GM10266 (cell line): ENCODE data around the gene PCGF6.
"Not testable (repeated sequence)": the region's sequence is repeated elsewhere in the genome, so short reads cannot be mapped to it uniquely, and the experiment has no call there.

Experiments
- DNase-seq: peaks from one replicate; pipeline ENCODE4 v3.0.0; 2012; ENCODE audit errors: extremely low spot score
- TF ChIP-seq, protein P1 (sequence below): IDR thresholded peaks from 2 replicates; pipeline ENCODE4 v1.5.1; 2012; ENCODE audit warnings: mild to moderate bottlenecking, low read depth; ENCODE audit not compliant: control insufficient read depth, insufficient read depth; ENCODE audit errors: missing control alignments

The PCGF6 gene

DNA sequence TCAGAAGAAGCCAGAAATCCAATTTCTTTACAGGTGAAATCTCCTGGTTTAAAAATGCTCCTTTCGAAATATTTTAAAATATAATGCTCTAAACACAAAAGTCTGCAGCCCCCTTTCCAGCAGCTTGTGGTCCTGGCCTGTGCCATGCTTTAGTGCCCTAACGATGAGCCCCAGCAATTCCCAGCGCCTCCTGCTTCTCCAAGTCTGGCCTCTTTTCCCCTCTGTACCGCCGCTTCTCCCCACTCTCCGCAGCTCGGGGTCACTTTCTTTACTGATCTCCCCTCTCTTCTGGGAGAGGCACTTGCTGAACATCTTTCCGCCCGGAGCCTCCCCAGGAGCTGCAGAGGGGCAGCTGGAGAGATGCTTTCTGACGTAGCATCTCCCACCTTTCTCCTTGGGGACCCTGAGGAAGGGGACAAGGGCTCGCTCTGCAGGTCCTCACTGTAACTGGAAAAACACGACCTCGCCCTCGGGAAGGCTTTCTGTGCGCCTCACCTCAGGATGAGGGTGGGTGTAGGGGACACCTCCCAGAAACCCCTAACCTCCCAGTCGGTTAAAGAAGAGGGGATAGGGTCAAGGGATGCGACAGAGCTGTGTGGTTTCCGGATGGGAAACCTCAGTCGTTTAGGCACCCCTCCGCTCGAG lies 74.6 kb downstream of the PCGF6 start:
- DNase-seq: peak; percentile 39
- TF ChIP-seq, protein P1, sequence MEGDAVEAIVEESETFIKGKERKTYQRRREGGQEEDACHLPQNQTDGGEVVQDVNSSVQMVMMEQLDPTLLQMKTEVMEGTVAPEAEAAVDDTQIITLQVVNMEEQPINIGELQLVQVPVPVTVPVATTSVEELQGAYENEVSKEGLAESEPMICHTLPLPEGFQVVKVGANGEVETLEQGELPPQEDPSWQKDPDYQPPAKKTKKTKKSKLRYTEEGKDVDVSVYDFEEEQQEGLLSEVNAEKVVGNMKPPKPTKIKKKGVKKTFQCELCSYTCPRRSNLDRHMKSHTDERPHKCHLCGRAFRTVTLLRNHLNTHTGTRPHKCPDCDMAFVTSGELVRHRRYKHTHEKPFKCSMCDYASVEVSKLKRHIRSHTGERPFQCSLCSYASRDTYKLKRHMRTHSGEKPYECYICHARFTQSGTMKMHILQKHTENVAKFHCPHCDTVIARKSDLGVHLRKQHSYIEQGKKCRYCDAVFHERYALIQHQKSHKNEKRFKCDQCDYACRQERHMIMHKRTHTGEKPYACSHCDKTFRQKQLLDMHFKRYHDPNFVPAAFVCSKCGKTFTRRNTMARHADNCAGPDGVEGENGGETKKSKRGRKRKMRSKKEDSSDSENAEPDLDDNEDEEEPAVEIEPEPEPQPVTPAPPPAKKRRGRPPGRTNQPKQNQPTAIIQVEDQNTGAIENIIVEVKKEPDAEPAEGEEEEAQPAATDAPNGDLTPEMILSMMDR: no peak

GRCh38 chr10:103273041-103273441 lies 77.9 kb downstream of the PCGF6 start:
- DNase-seq: no peak
- TF ChIP-seq, protein P1: no peak

GRCh38 chr10:103265717-103266329 lies 85.1 kb downstream of the PCGF6 start:
- no peak for DNase-seq
- TF ChIP-seq, protein P1: no peak

DNA sequence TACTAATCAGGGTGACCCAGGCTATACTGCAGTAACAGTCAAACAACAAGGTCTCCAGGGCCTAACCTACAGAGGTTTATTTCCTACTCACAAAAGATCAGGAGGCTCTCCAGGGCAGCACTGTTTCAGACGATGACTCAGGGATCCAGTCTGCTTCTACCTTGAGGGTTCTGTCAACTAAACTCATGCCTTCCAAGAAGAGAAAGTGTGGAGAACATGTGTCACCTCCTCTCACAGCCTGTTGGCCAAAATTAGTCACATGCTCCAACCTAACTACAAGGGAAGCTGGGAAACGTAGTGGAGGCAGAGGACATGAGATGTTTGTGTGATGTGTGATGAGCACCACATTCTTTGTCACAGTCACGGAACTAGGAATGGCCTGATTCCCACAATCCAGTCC lies 88.7 kb downstream of the PCGF6 start:
- TF ChIP-seq, protein P1: no peak
- DNase-seq: no peak

- DNase-seq: no peak
- TF ChIP-seq, protein P1: no peak
Measured at GRCh38 chr10:103259989-103260388, 91.0 kb downstream of the PCGF6 start.

DNA sequence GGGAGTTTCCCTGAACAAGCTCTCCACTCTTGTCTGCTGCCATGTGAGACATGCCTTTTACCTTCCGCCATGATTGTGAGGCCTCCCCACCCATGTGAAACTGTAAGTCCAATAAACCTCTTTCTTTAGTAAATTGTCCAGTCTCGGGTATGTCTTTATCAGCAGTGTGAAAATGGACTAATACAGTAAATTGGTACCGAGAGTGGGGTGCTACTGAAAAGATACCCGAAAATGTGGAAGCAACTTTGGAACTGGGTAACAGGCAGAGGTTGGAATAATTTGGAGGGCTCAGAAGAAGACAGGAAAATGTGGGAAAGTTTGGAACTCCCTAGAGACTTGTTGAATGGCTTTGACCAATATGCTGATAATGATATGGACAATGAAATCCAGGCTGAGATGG lies 92.0 kb downstream of the PCGF6 start:
- not testable (repeated sequence) for DNase-seq

DNA sequence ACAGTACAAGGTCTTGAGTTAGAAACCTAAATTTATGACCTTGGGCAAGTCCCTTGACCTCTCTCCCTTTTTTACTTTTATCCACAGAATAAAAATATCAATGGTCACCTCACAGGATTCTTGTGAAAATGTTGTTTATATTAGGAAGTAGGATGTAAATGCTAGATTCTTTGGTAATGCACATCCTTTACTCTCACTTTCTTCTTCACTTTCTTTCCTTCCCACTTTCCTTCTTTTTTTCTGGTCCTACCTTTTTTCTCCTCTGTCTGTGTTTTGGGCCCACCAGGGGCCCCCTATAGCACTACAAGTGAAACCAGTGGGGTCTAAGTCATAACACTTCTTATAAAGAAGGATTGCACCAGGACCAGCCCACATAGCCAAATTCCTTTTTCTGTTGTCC lies 93.1 kb downstream of the PCGF6 start:
- TF ChIP-seq, protein P1: no peak
- DNase-seq: no peak
